GM19395 (cell line): ENCODE measurements around the gene OSER1.
"Not testable (repeated sequence)": the region's sequence is repeated elsewhere in the genome, so short reads cannot be mapped to it uniquely, and the experiment has no call there.

ENCODE experiments used
- ATAC-seq: cut with Tn5 transposase; IDR thresholded peaks from one replicate; pipeline ENCODE4 v1.9.1; 2021; ENCODE audit warnings: mild to moderate bottlenecking, moderate library complexity; ENCODE audit not compliant: unreplicated experiment

The OSER1 gene

DNA sequence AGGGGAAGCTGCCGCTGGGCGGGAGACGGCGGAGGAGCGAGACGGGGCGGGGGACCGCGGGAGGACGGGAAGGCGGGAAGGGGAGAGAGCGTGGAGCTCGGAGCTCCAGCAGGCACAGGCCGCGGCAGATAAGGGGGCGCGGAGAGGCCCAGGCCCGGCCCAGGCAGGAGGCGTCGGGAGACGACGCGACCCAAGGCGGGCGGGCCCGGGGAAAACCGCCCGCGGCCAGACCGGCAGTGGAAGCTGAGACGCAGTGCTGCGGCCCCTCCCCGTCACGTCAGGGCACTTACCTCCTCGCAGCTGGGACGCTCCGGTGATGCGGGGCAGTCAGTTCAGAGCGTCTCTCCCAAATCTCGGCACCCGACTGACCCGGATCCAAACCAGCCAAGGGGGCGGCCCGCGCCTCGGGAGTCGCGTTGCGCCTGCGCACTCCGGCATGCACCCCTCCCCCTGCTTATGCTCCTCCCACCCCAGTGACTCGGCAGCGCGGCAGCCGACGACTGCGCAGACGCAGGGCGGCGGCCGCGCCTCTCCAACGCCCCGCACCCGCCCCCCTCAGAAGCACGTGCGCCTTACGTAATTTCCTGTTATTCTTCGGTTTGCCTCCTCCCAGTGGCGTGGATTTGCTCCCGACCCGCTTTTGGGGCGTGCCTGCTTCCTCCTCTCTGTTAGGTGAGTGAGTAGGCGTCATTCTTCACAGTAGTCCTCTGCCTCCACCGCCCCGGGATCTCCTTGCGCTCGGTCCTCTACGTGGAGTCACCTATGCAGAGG lies at the start of gene OSER1:
OSER1 (minus strand) TSS at position 366 of the 771 bp plus-strand sequence. CDS start 3,814 bp downstream, outside the sequence.
- peak; percentile 89 for ATAC-seq

- ATAC-seq: no peak
Measured at GRCh38 chr20:44258226-44258890, 47.8 kb upstream of the OSER1 start.

DNA sequence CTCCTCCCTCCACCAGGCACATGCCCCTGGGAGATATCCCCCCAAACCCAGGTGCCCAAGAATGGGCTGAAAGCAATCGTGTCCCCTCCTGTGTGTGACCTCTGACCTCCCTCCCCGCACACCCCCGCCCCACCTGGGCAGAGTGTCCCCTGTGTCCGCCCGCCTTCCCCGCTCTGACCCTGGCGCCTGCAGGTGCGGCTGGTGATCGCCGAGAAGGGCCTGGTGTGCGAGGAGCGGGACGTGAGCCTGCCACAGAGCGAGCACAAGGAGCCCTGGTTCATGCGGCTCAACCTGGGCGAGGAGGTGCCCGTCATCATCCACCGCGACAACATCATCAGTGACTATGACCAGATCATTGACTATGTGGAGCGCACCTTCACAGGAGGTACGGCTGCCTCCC lies 46.4 kb upstream of the OSER1 start:
- no peak for ATAC-seq

DNA sequence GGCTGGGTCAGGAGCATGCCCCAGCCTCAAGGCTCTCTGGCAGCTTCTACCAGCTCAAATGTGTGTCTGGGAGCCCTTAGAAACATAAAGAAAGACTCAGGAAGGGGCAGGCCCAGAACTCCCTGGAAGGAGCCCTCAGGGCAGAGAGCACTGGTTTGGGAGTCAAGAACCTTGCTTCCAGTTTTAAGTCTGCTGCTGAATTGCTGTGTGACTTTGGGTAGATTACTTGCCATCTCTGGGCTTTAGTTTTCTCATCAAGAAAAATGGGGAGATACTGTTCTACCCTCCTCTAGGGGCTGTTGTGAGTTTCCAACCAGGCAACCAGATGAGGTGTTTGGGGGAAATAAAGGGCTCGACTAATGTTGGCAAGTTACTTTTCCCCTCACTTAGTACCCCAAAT lies 45.4 kb upstream of the OSER1 start:
- no peak for ATAC-seq

- ATAC-seq: no peak
Measured at GRCh38 chr20:44254073-44254472, 43.5 kb upstream of the OSER1 start.

DNA sequence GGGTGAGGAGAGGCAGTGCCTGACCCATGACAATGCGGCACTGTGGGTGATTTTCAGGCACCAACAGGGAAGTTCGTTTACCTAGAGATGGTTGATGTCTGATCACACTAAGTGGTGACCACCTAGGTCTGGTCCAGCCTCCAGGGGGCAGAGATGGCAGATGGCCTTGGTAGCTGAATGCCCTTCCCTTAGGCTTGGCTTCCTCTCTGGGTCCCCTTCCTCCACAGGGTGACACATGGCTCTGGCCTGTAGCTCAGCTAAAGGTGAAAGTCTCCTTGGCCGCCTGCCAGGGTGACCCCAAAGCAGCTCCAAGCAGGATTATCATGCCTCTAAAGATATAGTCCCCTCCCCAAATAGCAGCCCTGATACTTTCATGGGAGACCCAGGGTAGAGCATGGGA lies 43.0 kb upstream of the OSER1 start:
- no peak for ATAC-seq

DNA sequence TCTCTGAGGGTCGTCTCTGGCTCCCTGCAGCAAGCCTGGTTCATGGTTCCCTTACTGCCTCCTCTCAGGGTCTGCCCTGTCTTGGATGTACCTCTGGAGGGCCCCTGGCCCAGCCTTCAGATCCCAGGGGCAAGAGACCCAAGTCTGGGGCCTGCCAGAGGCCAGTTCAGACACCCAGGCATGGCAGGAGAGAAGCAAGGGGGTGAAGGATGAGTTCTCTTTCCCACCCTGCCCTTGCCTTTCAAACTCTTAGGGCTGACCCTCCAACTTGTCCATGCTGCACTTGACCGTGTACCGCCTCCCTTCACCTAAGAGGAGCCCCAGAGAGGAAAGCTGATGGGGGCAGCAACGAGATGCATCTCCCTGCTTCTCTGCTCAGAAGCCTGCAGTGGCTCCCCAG lies 40.7 kb upstream of the OSER1 start:
- ATAC-seq: no peak

DNA sequence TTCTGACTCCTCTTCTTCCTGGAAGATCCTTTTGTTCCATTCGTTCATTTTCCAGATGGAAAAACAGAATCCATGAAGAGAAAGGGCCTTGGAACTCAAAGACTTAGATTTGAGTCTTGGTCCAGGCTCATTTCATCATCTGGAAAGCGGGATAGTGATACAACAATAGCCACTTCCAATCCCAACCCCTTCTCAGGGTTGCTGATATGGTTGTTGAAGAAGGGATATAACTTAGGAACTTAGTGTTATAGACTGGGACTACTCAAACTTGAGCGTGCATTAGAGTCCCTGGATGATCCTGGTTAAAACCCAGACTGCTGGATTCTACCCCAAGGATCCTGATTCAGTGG lies 37.8 kb upstream of the OSER1 start:
- ATAC-seq: no peak

GRCh38 chr20:44247586-44248409 lies 37.2 kb upstream of the OSER1 start:
- ATAC-seq: no peak

DNA sequence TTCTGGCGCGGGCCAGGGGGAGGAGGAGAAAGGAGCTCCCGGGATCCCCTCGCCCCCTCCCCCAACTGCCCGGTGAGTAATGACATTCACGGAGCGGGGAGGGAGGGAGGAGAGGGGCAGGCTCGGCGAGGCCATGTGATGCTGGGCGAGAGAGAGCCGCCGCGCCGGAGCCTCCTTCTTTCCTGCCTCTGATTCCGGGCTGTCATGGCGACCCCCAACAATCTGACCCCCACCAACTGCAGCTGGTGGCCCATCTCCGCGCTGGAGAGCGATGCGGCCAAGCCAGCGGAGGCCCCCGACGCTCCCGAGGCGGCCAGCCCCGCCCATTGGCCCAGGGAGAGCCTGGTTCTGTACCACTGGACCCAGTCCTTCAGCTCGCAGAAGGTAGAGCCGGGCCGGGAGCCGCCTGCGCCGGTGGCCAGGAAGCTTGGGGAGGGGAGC lies 36.6 kb upstream of the OSER1 start, which contains the start of gene GDAP1L1:
GDAP1L1 (plus strand) TSS at position 178 of the 441 bp plus-strand sequence; CDS start at position 205, 27 bp downstream.
- ATAC-seq: no peak

- ATAC-seq: no peak
Measured at GRCh38 chr20:44245977-44246376, 35.4 kb upstream of the OSER1 start.

GRCh38 chr20:44241796-44242195 lies 31.2 kb upstream of the OSER1 start:
- no peak for ATAC-seq

DNA sequence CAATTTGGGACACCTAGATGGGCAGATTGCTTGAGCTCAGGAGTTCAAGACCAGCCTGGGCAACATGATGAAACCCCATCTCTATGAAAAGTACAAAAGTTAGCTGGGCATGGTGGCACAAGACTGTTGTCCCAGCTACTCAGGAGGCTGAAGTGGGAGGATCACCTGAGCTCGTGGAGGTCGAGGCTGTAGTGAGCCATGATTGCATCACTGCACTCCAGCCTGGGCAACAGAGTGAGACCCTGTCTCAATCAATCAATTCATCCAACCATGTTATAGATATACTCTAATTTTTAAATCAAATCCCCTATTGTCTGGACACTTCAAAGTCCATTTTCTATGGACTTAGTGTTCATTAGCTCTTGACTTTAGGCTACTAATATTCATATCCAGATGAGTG lies 26.3 kb upstream of the OSER1 start:
- not testable (repeated sequence) for ATAC-seq

- no peak for ATAC-seq
Measured at GRCh38 chr20:44235702-44236101, 25.1 kb upstream of the OSER1 start.

- ATAC-seq: no peak
Measured at GRCh38 chr20:44234566-44235317, 24.2 kb upstream of the OSER1 start.

GRCh38 chr20:44233436-44234016 lies 23.0 kb upstream of the OSER1 start:
- ATAC-seq: no peak

DNA sequence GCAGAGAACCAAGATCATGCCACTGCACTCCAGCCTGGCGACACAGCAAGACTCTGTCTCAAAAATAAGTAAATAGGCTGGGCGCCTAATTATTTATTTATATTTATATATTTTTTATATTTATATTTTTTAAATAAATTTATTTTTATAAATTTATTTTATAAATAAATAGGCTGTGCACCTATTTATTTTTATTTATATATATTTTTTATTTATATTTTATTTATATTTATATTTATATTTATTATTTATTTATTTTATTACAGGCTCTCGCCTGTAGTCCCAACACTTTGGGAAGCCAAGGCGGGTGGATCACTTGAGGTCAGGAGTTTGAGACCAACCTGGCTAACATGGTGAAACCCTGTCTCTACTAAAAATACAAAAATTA lies 21.9 kb upstream of the OSER1 start:
- not testable (repeated sequence) for ATAC-seq

GRCh38 chr20:44231713-44232468 lies 21.3 kb upstream of the OSER1 start:
- ATAC-seq: no peak

DNA sequence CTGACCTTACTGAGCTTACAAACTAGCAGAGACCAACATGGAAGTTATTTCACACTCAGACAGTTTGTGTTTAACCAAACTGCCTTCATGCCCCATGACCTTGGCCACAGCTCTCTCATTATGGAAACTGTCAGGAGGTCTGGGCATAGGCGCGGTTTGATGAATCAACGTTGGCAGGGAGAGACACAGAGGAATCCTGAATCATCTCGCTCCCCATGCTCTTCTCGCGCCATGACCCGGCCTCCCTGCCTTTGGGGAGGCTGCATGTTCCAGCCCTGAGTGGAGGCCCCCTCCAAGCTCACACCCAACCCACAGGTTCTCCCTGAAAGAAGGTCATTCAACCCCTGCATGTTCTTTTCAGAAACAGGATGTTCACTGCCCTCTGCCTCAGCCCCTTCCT lies 20.6 kb upstream of the OSER1 start:
- ATAC-seq: no peak
